ENCODE measurements around the gene KLHL29.

- no peak for TF ChIP-seq CTCF (IDR thresholded peaks at IDR 0.05)
- TF ChIP-seq REST (IDR thresholded peaks at IDR 0.05; ENCODE audit: low read depth, low read length) = no peak
- TF ChIP-seq POLR2AphosphoS5 (IDR thresholded peaks at IDR 0.05; ENCODE audit: low read depth, low read length) = no peak
- TF ChIP-seq TCF12 (IDR thresholded peaks at IDR 0.05) = no peak
- no peak for TF ChIP-seq GATA2 (CRISPR knock-in tag; IDR thresholded peaks at IDR 0.05)
Observed at GRCh38 chr2:23550553-23550952, 165.6 kb downstream of the KLHL29 start.

Data from SK-N-SH (cell line).